SU-DHL-6 (cell line): ENCODE data around the gene GRK3.

Source experiments
- CTCF ChIP-seq: fragments of 200-600 bp; sonication (generic); IDR thresholded peaks from one replicate; pipeline ENCODE4 v1.5.1; 2017; ENCODE audit warnings: antibody characterized with exemption, mild to moderate bottlenecking, low read length, moderate library complexity; ENCODE audit not compliant: insufficient read depth, poor library complexity, severe bottlenecking
- EZH2phosphoT487 ChIP-seq: fragments of 200-600 bp; sonication (generic), shearing (Covaris generic); conservative IDR thresholded peaks from 2 replicates; pipeline ENCODE4 v1.6.1; 2018; ENCODE audit warnings: mild to moderate bottlenecking, antibody characterized with exemption, low read length, moderate library complexity, mixed read lengths

GRCh38 chr22:25680956-25681355 lies 116.5 kb downstream of the GRK3 start:
- TF ChIP-seq CTCF, result no peak
- TF ChIP-seq EZH2phosphoT487, result no peak
